Fibroblast of lung (primary cell): ENCODE measurements around the gene LAPTM5.
"Not testable (repeated sequence)": the region's sequence is repeated elsewhere in the genome, so short reads cannot be mapped to it uniquely, and the experiment has no call there.

ENCODE experiments used
- CTCF ChIP-seq, 2 donors: IDR thresholded peaks in 1 of 2; conservative IDR thresholded peaks in 1 of 2; 1 replicate in 1 of 2; 2 replicates in 1 of 2; pipeline ENCODE4 v1.5.1; 2011 to 2012; ENCODE audit warnings: low read length in 2 of 2, control low read depth in 1 of 2, inconsistent platforms in 1 of 2, low read depth in 1 of 2, mild to moderate bottlenecking in 1 of 2
- EZH2 ChIP-seq: IDR thresholded peaks from 2 replicates; pipeline ENCODE4 v1.5.1; 2012; ENCODE audit warnings: low read length, control low read depth, mild to moderate bottlenecking; ENCODE audit errors: missing control alignments

DNA sequence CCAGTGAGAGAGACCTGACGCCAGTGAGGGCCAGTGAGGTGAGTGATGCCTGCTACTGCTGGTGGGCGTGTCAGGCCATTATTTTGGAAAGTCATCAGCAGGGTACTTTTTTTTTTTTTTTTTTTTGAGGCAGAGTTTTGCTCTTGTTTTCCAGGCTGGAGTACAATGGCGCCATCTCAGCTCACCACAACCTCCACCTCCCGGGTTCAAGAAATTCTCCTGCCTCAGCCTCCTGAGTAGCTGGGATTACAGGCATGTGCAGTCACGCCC is 32.6 kb upstream of the LAPTM5 start:
- TF ChIP-seq CTCF (conservative IDR thresholded peaks at IDR 0.05 in 1 of 2, IDR thresholded peaks at IDR 0.05 in 1 of 2; ENCODE audit: low read depth in 1 of 2, low read length in 2 of 2); EZH2: not testable (repeated sequence)
